Mesenchymal stem cell (in vitro differentiated cells and primary cell): Measurements from ENCODE around the gene PLA2G4B.

ENCODE experiments used
- DNase-seq: peaks from one replicate; pipeline ENCODE4 v3.0.0-alpha.2; 2013
- H2AFZ ChIP-seq: one replicate; pipeline ENCODE4 v1.6.1; 2013; ENCODE audit warnings: low read depth, mild to moderate bottlenecking, control low read depth, inconsistent platforms, low read length, moderate library complexity
- H2AK5ac ChIP-seq: 2 replicates; pipeline ENCODE4 v1.6.1; 2013; ENCODE audit warnings: low read length, moderate library complexity, mild to moderate bottlenecking, inconsistent platforms; ENCODE audit not compliant: severe bottlenecking
- H2BK120ac ChIP-seq: one replicate; pipeline ENCODE4 v1.6.1; 2013; ENCODE audit warnings: low read depth, mild to moderate bottlenecking, inconsistent platforms, low read length, moderate library complexity
- H2BK12ac ChIP-seq, 2 experiments: one replicate each; pipeline ENCODE4 v1.6.1; 2013; ENCODE audit warnings: inconsistent platforms in 2 of 2, low read length in 2 of 2, mild to moderate bottlenecking in 2 of 2, moderate library complexity in 2 of 2, control low read depth in 1 of 2
- H2BK15ac ChIP-seq: one replicate; pipeline ENCODE4 v1.6.1; 2013; ENCODE audit warnings: mild to moderate bottlenecking, low read depth, inconsistent platforms; ENCODE audit not compliant: poor library complexity, severe bottlenecking
- H2BK5ac ChIP-seq: 2 replicates; pipeline ENCODE4 v1.6.1; 2013; ENCODE audit warnings: low read depth, mild to moderate bottlenecking, low read length, control low read depth, inconsistent platforms; ENCODE audit not compliant: poor library complexity, severe bottlenecking
- H3K14ac ChIP-seq, 2 experiments: one replicate each; pipeline ENCODE4 v1.6.1; 2013; ENCODE audit warnings: inconsistent platforms in 2 of 2, low read length in 2 of 2, control low read depth in 1 of 2, mild to moderate bottlenecking in 1 of 2, moderate library complexity in 1 of 2
- H3K18ac ChIP-seq, 2 experiments: one replicate each; pipeline ENCODE4 v1.6.1; 2013; ENCODE audit warnings: inconsistent platforms in 2 of 2, low read length in 2 of 2, control low read depth in 1 of 2, low read depth in 1 of 2, mild to moderate bottlenecking in 1 of 2
- H3K23ac ChIP-seq, 2 experiments: one replicate each; pipeline ENCODE4 v1.6.1; 2013; ENCODE audit warnings: inconsistent platforms in 2 of 2, low read length in 2 of 2, mild to moderate bottlenecking in 2 of 2, moderate library complexity in 2 of 2, control low read depth in 1 of 2
- H3K27ac ChIP-seq: 2 replicates; pipeline ENCODE4 v1.5.1; 2013; ENCODE audit warnings: mild to moderate bottlenecking, moderate library complexity, low read length, control low read depth, inconsistent platforms; ENCODE audit not compliant: poor library complexity, severe bottlenecking
- H3K27me3 ChIP-seq, 2 experiments: 2 replicates each; pipeline versions ENCODE4 v1.6.1 to v1.7.0; 2013; ENCODE audit warnings: low read length in 2 of 2, mild to moderate bottlenecking in 2 of 2, moderate library complexity in 2 of 2, control low read depth in 1 of 2, inconsistent platforms in 1 of 2; ENCODE audit not compliant: control insufficient read depth in 1 of 2, insufficient read depth in 1 of 2
- H3K36me3 ChIP-seq, 2 experiments: 2 replicates each; pipeline versions ENCODE4 v1.6.1 to v1.7.0; 2013; ENCODE audit warnings: low read length in 2 of 2, control low read depth in 1 of 2, inconsistent platforms in 1 of 2, low read depth in 1 of 2, mild to moderate bottlenecking in 1 of 2; ENCODE audit not compliant: insufficient read depth in 2 of 2, control insufficient read depth in 1 of 2
- H3K4ac ChIP-seq, 2 experiments: one replicate each; pipeline ENCODE4 v1.6.1; 2013; ENCODE audit warnings: inconsistent platforms in 2 of 2, low read length in 2 of 2, mild to moderate bottlenecking in 2 of 2, moderate library complexity in 2 of 2, control low read depth in 1 of 2, low read depth in 1 of 2
- H3K4me1 ChIP-seq: 2 replicates; pipeline ENCODE4 v1.6.1; 2013; ENCODE audit warnings: low read depth, low read length, control low read depth; ENCODE audit not compliant: control insufficient read depth, insufficient read depth
- H3K4me2 ChIP-seq: 2 replicates; pipeline ENCODE4 v1.6.1; 2013; ENCODE audit warnings: low read length, mild to moderate bottlenecking, inconsistent platforms; ENCODE audit not compliant: poor library complexity, severe bottlenecking
- H3K4me3 ChIP-seq, 2 experiments: 2 replicates each; pipeline versions ENCODE4 v1.5.1 to v1.7.0; 2013; ENCODE audit warnings: low read length in 2 of 2, mild to moderate bottlenecking in 2 of 2, control low read depth in 1 of 2, low read depth in 1 of 2; ENCODE audit not compliant: insufficient read depth in 1 of 2
- H3K79me1 ChIP-seq: replicated peaks from 2 replicates; pipeline ENCODE4 v1.6.1; 2013; ENCODE audit warnings: mild to moderate bottlenecking, control low read depth, low read length, inconsistent platforms; ENCODE audit not compliant: poor library complexity, severe bottlenecking
- H3K9ac ChIP-seq: 2 replicates; pipeline ENCODE4 v1.7.0; 2013; ENCODE audit warnings: mild to moderate bottlenecking, low read length, moderate library complexity
- H3K9me3 ChIP-seq: 2 replicates; pipeline ENCODE4 v1.7.0; 2013; ENCODE audit warnings: mild to moderate bottlenecking, low read length; ENCODE audit not compliant: control insufficient read depth
- H4K8ac ChIP-seq: one replicate; pipeline ENCODE4 v1.6.1; 2013; ENCODE audit warnings: inconsistent platforms, mild to moderate bottlenecking, low read length, moderate library complexity
- H4K91ac ChIP-seq: one replicate; pipeline ENCODE4 v1.6.1; 2013; ENCODE audit warnings: mild to moderate bottlenecking, low read length, inconsistent platforms
- WGBS: methylation state at CpG from one replicate; pipeline ENCODE4 v1.1.7; 2013; ENCODE audit warnings: mixed read lengths; 5-methylcytosine and 5-hydroxymethylcytosine counted together

Gene PLA2G4B

DNA sequence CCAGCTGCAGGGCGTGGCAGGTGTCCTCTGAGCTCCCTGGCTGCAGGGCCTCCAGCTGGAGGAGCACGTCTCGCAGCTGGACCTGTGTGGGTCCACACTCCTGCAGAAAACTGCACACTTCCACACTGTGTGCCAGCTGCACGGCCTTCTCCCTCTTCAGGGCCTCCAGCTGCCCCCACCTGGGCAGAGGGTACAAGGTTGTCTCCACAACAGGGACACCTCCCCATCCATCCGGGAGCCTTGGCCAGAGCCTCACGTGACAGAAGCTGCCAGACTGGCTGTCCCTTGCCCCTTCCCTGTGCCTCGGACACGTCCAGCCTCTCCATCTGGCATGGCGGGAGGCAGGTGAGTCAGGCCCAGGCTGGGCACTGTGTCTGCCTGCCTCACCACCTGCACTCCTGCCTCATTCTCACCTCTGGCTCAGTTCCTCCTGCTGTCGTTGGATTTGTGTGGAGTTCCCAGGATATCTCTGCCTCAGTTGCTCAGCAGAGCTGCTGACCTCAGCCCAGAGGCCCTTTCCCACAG, 40.7 kb downstream of the PLA2G4B start:
- WGBS = 90% methylated on average over 10 of the region's 10 CpGs
- no peak overlapping the region for H2BK5ac ChIP-seq
- H2BK15ac ChIP-seq = no peak overlapping the region
- H2BK12ac ChIP-seq = no peak overlapping the region
- no peaks in the 10 kb centered on the region for H3K9me3 ChIP-seq
- no peak overlapping the region for H3K4me2 ChIP-seq
- H4K8ac ChIP-seq = no peak overlapping the region
- H3K36me3 ChIP-seq = peaks cover 0 to 73% of the 10 kb centered on the region in 2 experiments
- no peak overlapping the region for H2AK5ac ChIP-seq
- H3K23ac ChIP-seq = no peak overlapping the region
- H3K4me3 ChIP-seq = no peak overlapping the region
- H3K4ac ChIP-seq = no peak overlapping the region
- H3K18ac ChIP-seq = no peak overlapping the region
- no peak overlapping the region for H2BK120ac ChIP-seq
- H3K27ac ChIP-seq = no peak overlapping the region
- no peaks in the 10 kb centered on the region for H3K79me1 ChIP-seq
- H4K91ac ChIP-seq = no peak overlapping the region
- H3K14ac ChIP-seq = no peak overlapping the region
- peaks cover 22% of the 10 kb centered on the region for H3K4me1 ChIP-seq
- no peak overlapping the region for H2AFZ ChIP-seq
- H3K27me3 ChIP-seq = peaks cover 6 to 57% of the 10 kb centered on the region in 2 experiments
- DNase-seq = no peak
- H3K9ac ChIP-seq = no peak overlapping the region

DNA sequence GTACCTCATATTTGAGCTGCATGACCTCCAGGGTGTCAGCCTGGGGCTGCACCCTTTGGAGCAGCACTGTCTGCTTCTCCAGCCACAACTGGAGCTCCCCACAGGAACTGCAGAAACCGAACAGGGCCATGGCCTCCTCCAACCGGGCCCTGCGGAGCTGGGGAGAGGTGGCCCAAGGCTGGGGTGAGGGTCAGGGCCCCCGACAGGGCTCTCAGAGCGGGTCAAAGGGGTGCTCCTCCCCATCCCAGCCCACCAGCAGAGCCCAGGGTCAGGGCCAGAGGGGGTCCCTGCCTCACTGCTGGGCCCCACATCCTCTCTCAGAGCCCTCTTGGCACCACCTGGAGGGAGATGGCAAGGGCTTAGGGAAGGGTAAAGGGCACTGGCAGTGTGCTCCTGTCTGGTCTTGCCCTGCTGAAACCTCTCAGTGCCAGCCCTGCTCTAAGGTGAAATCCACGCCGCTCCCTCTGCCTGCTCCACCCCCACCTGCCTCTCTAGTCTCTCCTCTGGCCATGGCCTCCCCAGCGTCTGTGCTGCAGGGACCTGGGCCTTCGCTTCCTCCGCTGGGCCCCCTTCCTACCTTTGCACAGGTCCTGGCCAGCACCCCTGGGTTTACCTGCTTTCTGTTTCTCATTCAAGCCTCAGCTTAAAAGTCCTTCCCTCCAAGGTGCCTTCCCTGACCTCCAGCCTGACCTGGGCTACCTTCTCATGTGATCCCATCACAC, 41.7 kb downstream of the PLA2G4B start:
- H4K91ac ChIP-seq = no peak overlapping the region
- no peaks in the 10 kb centered on the region for H3K9me3 ChIP-seq
- no peak overlapping the region for H3K4ac ChIP-seq
- H3K36me3 ChIP-seq = peaks cover 0 to 63% of the 10 kb centered on the region in 2 experiments
- no peak overlapping the region for H4K8ac ChIP-seq
- no peak overlapping the region for H2AFZ ChIP-seq
- WGBS = 91% methylated on average over 8 of the region's 10 CpGs
- no peaks in the 10 kb centered on the region for H3K79me1 ChIP-seq
- no peak overlapping the region for H2BK5ac ChIP-seq
- peaks cover 6 to 52% of the 10 kb centered on the region in 2 experiments for H3K27me3 ChIP-seq
- no peak overlapping the region for H2BK15ac ChIP-seq
- H3K14ac ChIP-seq = no peak overlapping the region
- no peak overlapping the region for H2BK120ac ChIP-seq
- H2BK12ac ChIP-seq = no peak overlapping the region
- no peak overlapping the region for H2AK5ac ChIP-seq
- no peak for DNase-seq
- H3K27ac ChIP-seq = no peak overlapping the region
- H3K9ac ChIP-seq = no peak overlapping the region
- H3K4me1 ChIP-seq = peaks cover 22% of the 10 kb centered on the region
- no peak overlapping the region for H3K18ac ChIP-seq
- no peak overlapping the region for H3K23ac ChIP-seq
- H3K4me3 ChIP-seq = no peak overlapping the region
- no peak overlapping the region for H3K4me2 ChIP-seq

DNA sequence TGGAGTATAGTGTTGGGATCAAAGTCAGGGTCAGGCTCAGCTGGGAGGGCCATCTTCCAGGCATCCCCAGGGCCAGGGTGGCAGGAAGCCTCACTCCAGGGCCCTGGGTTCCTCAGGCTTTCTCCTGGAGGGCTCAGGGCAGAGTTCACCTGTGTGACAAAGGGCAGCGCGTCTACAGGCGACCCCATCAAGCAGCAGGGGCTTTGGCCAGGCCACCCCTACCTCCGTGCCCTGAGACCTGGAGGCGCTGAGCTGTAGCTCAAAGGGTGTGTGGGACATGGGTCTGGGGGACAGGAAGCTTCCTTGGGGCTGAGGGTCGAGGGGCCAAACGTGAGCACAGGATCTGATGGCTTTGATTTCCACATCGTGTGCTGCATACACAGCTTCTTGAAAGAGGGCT, 42.4 kb downstream of the PLA2G4B start:
- Histone ChIP-seq H4K91ac (no peak overlapping the region), H3K23ac (no peak overlapping the region), H3K14ac (no peak overlapping the region), H3K18ac (no peak overlapping the region), H2AK5ac (no peak overlapping the region), H2BK120ac (no peak overlapping the region), H3K79me1 (no peaks in the 10 kb centered on the region), H3K27me3 (peaks cover 6 to 47% of the 10 kb centered on the region in 2 experiments), H2BK12ac (no peak overlapping the region), H2BK5ac (no peak overlapping the region), H3K27ac (no peak overlapping the region), H4K8ac (no peak overlapping the region), H3K4ac (no peak overlapping the region), H3K4me3 (no peak overlapping the region), H3K9me3 (no peaks in the 10 kb centered on the region), H3K9ac (no peak overlapping the region), H3K36me3 (peaks cover 0 to 62% of the 10 kb centered on the region in 2 experiments), H2AFZ (no peak overlapping the region), H3K4me2 (no peak overlapping the region), H2BK15ac (no peak overlapping the region), H3K4me1 (peaks cover 26% of the 10 kb centered on the region)
- DNase-seq = no peak
- WGBS = 84% methylated on average over 8 of the region's 8 CpGs

DNA sequence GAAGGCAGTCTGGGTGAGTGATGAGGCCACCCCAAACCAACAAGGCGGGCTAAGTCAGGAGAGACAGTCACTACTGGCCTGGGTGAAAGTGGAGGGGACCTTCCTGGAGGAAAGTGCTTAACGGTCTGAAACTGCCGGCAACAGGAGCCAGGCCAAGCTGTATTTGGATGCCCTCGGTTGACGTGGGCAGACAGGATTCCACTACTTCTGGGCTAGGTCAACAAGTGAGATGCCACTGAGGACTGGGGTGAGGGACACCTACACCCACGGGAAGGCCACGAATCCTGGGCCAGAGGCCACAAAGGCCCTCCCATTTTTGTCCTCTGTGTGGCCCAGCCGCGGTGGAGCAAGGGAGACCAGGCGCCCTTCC, 42.9 kb downstream of the PLA2G4B start:
- Histone ChIP-seq H3K23ac (no peak overlapping the region), H3K79me1 (no peaks in the 10 kb centered on the region), H3K27ac (no peak overlapping the region), H3K18ac (peak overlapping the region in 1 of 2 experiments; percentile 11), H4K8ac (no peak overlapping the region), H2BK15ac (no peak overlapping the region), H2AK5ac (no peak overlapping the region), H3K4me3 (peak overlapping the region in 1 of 2 experiments; percentile 18), H2BK5ac (no peak overlapping the region), H3K27me3 (peaks cover 6 to 47% of the 10 kb centered on the region in 2 experiments), H3K4ac (no peak overlapping the region), H3K4me2 (no peak overlapping the region), H3K14ac (no peak overlapping the region), H3K9me3 (no peaks in the 10 kb centered on the region), H3K9ac (no peak overlapping the region), H2AFZ (peak overlapping the region; percentile 32), H2BK12ac (no peak overlapping the region), H4K91ac (no peak overlapping the region), H3K36me3 (peaks cover 0 to 60% of the 10 kb centered on the region in 2 experiments), H2BK120ac (no peak overlapping the region), H3K4me1 (peaks cover 26% of the 10 kb centered on the region)
- no peak for DNase-seq
- 49% methylated on average over 10 of the region's 10 CpGs for WGBS
